HepG2 (cell line): Measurements from ENCODE around the gene PCSK1. TPM values are rescaled to one million over a fixed set of nuclear protein-coding genes. Genes with fewer than 3 reads are reported as not detected.

Source experiments
- BATF2 ChIP-seq: sonication (generic); formaldehyde crosslinking; IDR thresholded peaks from 2 replicates; pipeline ENCODE4 v1.8.0; 2022; ENCODE audit warnings: mild to moderate bottlenecking, missing genetic modification reagents, moderate library complexity
- CSRNP2 ChIP-seq: sonication (generic); formaldehyde crosslinking; conservative IDR thresholded peaks from 2 replicates; pipeline ENCODE4 v1.8.0; 2022; ENCODE audit warnings: low read depth, missing genetic modification reagents
- HIC2 ChIP-seq: sonication (generic); formaldehyde crosslinking; IDR thresholded peaks from 2 replicates; pipeline ENCODE4 v1.9.0; 2022; ENCODE audit warnings: low read depth, missing genetic modification reagents
- IKZF5 ChIP-seq: IDR thresholded peaks from 2 replicates; pipeline ENCODE4 v1.6.1; 2018; ENCODE audit warnings: missing genetic modification reagents, mild to moderate bottlenecking, missing compliant biosample characterization
- JUNB ChIP-seq: sonication (generic); formaldehyde crosslinking; IDR thresholded peaks from 2 replicates; pipeline ENCODE4 v1.8.0; 2022; ENCODE audit warnings: missing genetic modification reagents, mild to moderate bottlenecking, borderline replicate concordance
- LBX2 ChIP-seq: sonication (generic); formaldehyde crosslinking; IDR thresholded peaks from 2 replicates; pipeline ENCODE4 v1.5.0; 2020; ENCODE audit warnings: missing genetic modification reagents, mild to moderate bottlenecking, borderline replicate concordance
- NPAS2 ChIP-seq: sonication (generic); formaldehyde crosslinking; IDR thresholded peaks from 2 replicates; pipeline ENCODE4 v1.8.0; 2022; ENCODE audit warnings: mild to moderate bottlenecking, missing genetic modification reagents, borderline replicate concordance
- RARA ChIP-seq: IDR thresholded peaks from 2 replicates; pipeline ENCODE4 v1.6.1; 2016; ENCODE audit warnings: missing genetic modification reagents, missing compliant biosample characterization
- SETDB1 ChIP-seq: sonication (generic); formaldehyde crosslinking; IDR thresholded peaks from 2 replicates; pipeline ENCODE4 v1.5.1; 2020; ENCODE audit warnings: missing genetic modification reagents, mild to moderate bottlenecking, borderline replicate concordance
- SKI ChIP-seq: fragments of 450-650 bp; IDR thresholded peaks from one replicate; pipeline ENCODE4 v1.6.1; 2018; ENCODE audit warnings: mild to moderate bottlenecking; ENCODE audit not compliant: partially characterized antibody
- USF2 ChIP-seq, 2 experiments: sonication (generic) in 1 of 2; formaldehyde crosslinking in 1 of 2; IDR thresholded peaks; 2 replicates each; pipeline versions ENCODE4 v1.5.1 to v1.6.1; 2011 to 2020; ENCODE audit warnings: borderline replicate concordance in 1 of 2, low read depth in 1 of 2, low read length in 1 of 2, mild to moderate bottlenecking in 1 of 2, missing genetic modification reagents in 1 of 2, moderate library complexity in 1 of 2
- ZBTB46 ChIP-seq: sonication (generic); formaldehyde crosslinking; IDR thresholded peaks from 2 replicates; pipeline ENCODE4 v1.4.0; 2020; ENCODE audit warnings: mild to moderate bottlenecking, missing genetic modification reagents, borderline replicate concordance
- ZFP1 ChIP-seq: IDR thresholded peaks from 2 replicates; pipeline ENCODE4 v1.6.1; 2016
- ZFP41 ChIP-seq: sonication (generic); formaldehyde crosslinking; IDR thresholded peaks from 2 replicates; pipeline ENCODE4 v1.4.0; 2020; ENCODE audit warnings: mild to moderate bottlenecking, missing genetic modification reagents, borderline replicate concordance
- ZNF160 ChIP-seq: sonication (generic); formaldehyde crosslinking; IDR thresholded peaks from 2 replicates; pipeline ENCODE4 v1.8.0; 2022; ENCODE audit warnings: mild to moderate bottlenecking, inconsistent platforms, missing genetic modification reagents
- ZNF672 ChIP-seq: sonication (generic); formaldehyde crosslinking; IDR thresholded peaks from 2 replicates; pipeline ENCODE4 v1.8.1; 2022; ENCODE audit warnings: missing genetic modification reagents
- ZNF784 ChIP-seq: sonication (generic); formaldehyde crosslinking; IDR thresholded peaks from 2 replicates; pipeline ENCODE4 v1.5.1; 2020; ENCODE audit warnings: missing genetic modification reagents, mild to moderate bottlenecking, borderline replicate concordance
- ZNF792 ChIP-seq: IDR thresholded peaks from 2 replicates; pipeline ENCODE4 v1.6.1; 2016
- ZSCAN30 ChIP-seq: sonication (generic); formaldehyde crosslinking; IDR thresholded peaks from 2 replicates; pipeline ENCODE4 v1.5.0; 2020; ENCODE audit warnings: mild to moderate bottlenecking, missing genetic modification reagents
- polyA plus RNA-seq, 8 experiments: library from polyadenylated mRNA; depleted of rRNA in 3 of 8; stranded (reverse) in 7 of 8; unstranded in 1 of 8; fragments of >200 nt; fragmentation: Illumina TruSeq in 4 of 8; extraction: Trizol in 4 of 8; gene quantifications; 2 replicates each; pipeline versions ENCODE4 v1.2.1 to v1.2.3, GENCODE V29; 2011 to 2016; ENCODE audit warnings: low read depth in 4 of 8, missing spikeins in 1 of 8, mixed read lengths in 1 of 8; ENCODE audit not compliant: insufficient read depth in 1 of 8
- total RNA-seq, 5 experiments: library from RNA; depleted of rRNA; stranded (reverse); fragments of >200 nt; fragmentation: Illumina TruSeq; extraction: Trizol; gene quantifications; 2 replicates each; pipeline ENCODE4 v1.2.3, GENCODE V29; 2016; ENCODE audit warnings: low read depth in 1 of 5

The PCSK1 gene
- total and polyA plus RNA-seq, 2 of the 13 experiments (the other 11 are each of a cell fraction or from before 2014, with no cell fraction given), result not detected

GRCh38 chr5:96434201-96434645 is 1.2 kb upstream of the PCSK1 start (continued):
- TF ChIP-seq CSRNP2 (no peak), USF2 (IDR thresholded peaks at IDR 0.05; ENCODE audit: low read depth, low read length) (no peak), USF2 (CRISPR knock-in tag; IDR thresholded peaks at IDR 0.05; ENCODE audit: borderline replicate concordance) (no peak), NPAS2 (CRISPR knock-in tag) (no peak), LBX2 (CRISPR knock-in tag) (no peak), ZNF784 (no peak), ZSCAN30 (CRISPR knock-in tag) (no peak), HIC2 (CRISPR knock-in tag) (no peak), BATF2 (CRISPR knock-in tag) (no peak), ZNF160 (CRISPR knock-in tag) (0 out of 2 replicates have a peak, but pooled peaks have one; percentile 58), JUNB (CRISPR knock-in tag) (no peak), ZNF672 (no peak), RARA (peak; percentile 52), ZFP41 (no peak), SKI (no peak), IKZF5 (CRISPR knock-in tag) (0 out of 2 replicates have a peak, but pooled peaks have one; percentile 57), ZNF792 (CRISPR knock-in tag) (peak; percentile 80), SETDB1 (CRISPR knock-in tag) (no peak), ZFP1 (CRISPR knock-in tag) (no peak), ZBTB46 (CRISPR knock-in tag) (no peak)
